ENCODE results near the gene APOLD1.
A peak's percentile ranks its signal among the peaks of the same experiment; 100 is the strongest.
"Not testable (repeated sequence)": the region's sequence is repeated elsewhere in the genome, so short reads cannot be mapped to it uniquely, and the experiment has no call there.

Gene APOLD1

GRCh38 chr12:12784911-12785814 lies at the start of gene APOLD1:
TSS of gene APOLD1 (plus strand) at chr12:12785659. CDS start at chr12:12785692, 33 bp downstream.
- DNase-seq (ENCODE audit: low read depth in 2 of 2): no peak

DNA sequence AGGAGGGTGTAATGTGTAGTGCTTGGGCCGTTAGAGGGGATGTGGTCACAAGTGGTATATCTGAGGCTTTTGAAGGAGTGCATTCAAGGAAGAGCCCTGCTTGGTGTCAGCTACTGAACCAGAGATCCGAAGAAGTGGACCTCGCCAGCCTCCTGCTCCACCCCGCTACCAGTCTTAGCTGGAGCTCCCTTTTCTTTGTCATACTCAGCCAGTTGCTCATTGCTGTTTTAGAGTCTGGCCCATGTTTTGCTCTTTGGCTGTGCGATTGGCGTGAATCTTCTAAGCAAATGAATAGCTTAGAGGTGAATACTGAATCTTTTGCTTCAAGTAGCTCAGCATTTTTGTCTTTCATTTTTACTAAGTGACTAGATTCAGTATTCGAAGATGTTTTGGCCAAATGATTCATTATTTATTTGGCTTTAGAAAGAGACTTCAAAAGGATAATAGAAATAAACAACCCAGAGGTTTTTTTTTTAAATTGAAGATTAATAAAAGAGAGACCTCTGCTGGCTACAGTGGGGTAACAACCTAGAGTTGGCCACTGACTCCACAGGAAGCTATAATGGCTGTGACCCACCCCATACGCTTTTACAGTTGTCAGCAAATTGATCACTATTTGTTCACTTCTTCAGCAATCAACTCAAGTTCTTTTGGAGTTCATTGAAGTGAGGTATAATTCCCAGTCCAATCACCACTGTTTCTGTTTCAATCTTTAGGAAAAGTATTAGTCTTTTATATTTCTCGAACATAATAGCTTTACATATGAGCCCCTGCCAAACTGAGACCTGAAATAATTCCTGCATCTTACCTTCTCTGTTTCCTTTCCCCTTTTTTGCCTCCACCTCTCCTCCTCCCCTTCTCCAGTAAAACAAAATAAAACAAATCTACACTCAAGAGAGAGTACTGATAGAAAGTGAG lies 48.4 kb upstream of the APOLD1 start:
- DNase-seq (ENCODE audit: low read depth in 2 of 2): peak in 1 of 2 donors; percentile 22

GRCh38 chr12:12738152-12738551 lies 47.3 kb upstream of the APOLD1 start:
- DNase-seq (ENCODE audit: low read depth in 2 of 2): not testable (repeated sequence)

GRCh38 chr12:12741660-12742059 lies 43.8 kb upstream of the APOLD1 start:
- no peak for DNase-seq (ENCODE audit: low read depth in 2 of 2)

DNA sequence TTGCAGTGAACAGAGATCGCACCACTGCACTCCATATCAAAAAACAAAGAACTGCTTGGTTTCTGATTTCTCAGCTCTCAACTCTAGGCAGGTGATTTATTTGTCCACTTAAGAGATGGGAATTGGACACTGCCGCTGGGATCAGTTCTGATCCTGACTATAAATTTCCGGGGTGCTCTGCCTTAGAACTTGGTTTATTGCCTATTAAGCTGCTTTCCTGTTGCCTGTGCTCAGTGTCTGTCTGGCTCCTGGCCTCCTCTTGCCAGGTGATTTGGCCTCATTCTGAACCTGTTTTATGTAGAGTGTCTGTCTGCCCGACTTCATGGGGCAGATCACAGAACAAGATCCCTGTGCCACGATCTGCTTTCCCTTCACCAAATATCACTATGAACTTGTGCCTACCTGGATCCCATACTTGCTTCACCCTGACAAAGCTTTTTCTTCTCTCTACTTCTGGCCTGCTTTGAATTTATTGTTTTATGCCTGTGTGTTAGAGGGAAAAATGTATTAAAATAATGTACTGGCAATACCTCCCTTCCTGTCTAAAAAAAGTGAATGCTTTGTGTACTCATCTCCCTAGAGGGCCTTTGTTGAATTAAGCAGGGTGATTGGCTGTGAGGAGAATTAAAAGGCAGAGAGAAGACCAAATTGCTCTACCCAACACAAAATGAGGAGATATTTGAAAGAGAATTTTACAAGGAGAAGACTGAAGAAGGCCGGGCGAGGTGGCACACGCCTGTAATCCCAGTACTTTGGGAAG lies 40.7 kb upstream of the APOLD1 start:
- DNase-seq (ENCODE audit: low read depth in 2 of 2): no peak

- no peak for DNase-seq (ENCODE audit: low read depth in 2 of 2)
These were observed 39.8 kb upstream of the APOLD1 start for GRCh38 chr12:12745576-12746211.

DNA sequence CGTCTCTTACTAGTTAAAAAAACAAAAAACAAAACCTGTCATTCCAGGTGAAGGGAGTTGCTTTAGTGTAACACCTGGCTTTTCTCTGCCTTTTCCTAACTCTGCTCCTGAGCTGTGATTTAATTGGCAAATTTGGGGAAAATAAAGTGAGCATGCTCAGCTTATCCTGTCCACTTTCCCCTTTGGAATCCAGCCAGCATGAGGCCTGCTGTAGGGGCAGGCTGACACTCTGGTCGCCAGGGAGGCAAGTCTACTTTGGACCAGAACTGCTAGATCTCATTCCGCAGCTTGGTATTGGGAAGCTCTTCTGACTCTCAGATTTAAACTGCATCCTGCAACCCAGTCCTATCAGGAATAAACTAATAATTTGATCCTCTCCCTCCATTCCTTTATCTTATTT lies 38.2 kb upstream of the APOLD1 start:
- DNase-seq (ENCODE audit: low read depth in 2 of 2): no peak

GRCh38 chr12:12748044-12748443 lies 37.4 kb upstream of the APOLD1 start:
- no peak for DNase-seq (ENCODE audit: low read depth in 2 of 2)

GRCh38 chr12:12749433-12749832 lies 36.0 kb upstream of the APOLD1 start:
- DNase-seq (ENCODE audit: low read depth in 2 of 2): no peak

DNA sequence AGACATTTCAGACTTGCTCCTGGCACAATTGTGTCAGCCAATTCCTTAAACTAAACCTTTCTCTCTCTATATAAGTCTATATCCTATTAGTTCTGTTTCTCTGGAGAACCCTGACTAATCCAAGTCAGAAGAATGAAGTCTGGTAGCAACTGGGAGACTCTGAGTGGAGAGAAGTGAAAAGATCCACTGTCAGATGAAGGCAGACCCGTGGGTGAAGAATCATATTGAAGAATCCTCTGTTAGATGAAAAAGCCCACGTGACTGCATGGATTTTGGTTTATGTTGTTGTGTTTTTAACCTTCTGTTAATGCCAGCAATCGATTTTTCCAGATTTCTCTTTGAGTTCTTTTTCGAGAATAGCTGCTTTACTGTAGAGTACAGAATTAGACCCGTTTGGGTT lies 29.5 kb upstream of the APOLD1 start:
- DNase-seq (ENCODE audit: low read depth in 2 of 2): no peak

GRCh38 chr12:12757121-12757520 lies 28.3 kb upstream of the APOLD1 start:
- DNase-seq (ENCODE audit: low read depth in 2 of 2): no peak

- DNase-seq (ENCODE audit: low read depth in 2 of 2): no peak
These were observed 26.1 kb upstream of the APOLD1 start for GRCh38 chr12:12759234-12759915.

DNA sequence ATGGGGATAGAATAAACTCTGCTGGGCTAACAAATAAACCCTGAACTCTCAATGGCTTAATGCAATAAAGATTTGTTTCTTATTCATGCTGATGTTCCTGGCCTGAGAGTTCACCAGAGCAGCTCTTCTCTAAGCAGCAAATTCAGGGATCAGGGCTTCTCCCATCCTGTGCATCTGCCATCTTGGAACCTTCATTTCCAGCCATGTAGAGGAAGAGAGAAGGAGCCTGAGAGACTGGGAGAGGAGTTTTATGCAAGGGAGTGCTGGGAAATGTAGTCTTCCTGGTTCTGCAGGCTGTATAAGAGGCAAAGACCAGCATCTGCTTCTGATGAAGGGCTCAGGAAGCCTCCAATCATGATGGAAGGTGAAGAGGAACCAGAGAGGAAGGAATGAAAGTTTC lies 20.6 kb upstream of the APOLD1 start:
- DNase-seq (ENCODE audit: low read depth in 2 of 2): no peak

DNA sequence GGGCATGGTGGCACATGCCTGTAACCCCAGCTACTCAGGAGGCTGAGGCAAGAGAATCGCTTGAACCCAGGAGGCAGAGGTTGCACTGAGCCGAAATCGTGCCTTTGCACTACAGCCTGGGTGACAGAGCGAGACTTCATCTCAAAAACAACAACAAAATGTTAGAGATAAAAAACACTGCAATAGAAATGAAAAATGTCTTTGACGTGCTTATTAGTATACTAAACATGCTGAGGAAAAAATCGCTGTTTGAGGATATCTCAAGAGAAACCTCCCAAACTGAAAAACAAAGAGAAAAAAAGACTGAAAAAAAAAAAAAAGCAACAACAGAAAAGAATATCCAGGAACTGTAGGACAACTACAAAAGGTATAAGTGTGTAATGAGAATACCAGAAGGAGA lies 15.2 kb upstream of the APOLD1 start:
- no peak for DNase-seq (ENCODE audit: low read depth in 2 of 2)

- no peak for DNase-seq (ENCODE audit: low read depth in 2 of 2)
These were observed 10.7 kb upstream of the APOLD1 start for GRCh38 chr12:12774791-12775190.

DNA sequence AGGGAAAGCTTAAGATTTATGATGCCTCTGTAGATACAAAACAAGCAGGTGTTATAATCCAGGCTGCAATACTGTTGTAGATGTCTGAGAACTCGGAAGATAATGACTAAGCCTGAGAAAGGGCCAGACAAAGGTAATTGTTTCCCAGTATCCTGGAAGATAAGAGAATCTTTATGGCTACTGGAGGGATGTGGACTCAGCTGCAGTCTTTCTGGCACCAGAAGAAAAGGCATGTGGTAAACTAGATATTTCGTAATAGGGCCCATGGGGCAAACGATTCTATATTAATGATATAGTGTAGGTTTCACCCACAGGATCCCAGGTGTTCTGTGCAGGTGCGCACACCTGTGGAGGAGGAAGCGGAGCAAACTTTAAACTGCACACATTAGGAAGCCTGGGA lies 9.2 kb upstream of the APOLD1 start:
- no peak for DNase-seq (ENCODE audit: low read depth in 2 of 2)

- no peak for DNase-seq (ENCODE audit: low read depth in 2 of 2)
These were observed 8.4 kb upstream of the APOLD1 start for GRCh38 chr12:12777092-12777491.

GRCh38 chr12:12779007-12779406 lies 6.5 kb upstream of the APOLD1 start:
- no peak for DNase-seq (ENCODE audit: low read depth in 2 of 2)

DNA sequence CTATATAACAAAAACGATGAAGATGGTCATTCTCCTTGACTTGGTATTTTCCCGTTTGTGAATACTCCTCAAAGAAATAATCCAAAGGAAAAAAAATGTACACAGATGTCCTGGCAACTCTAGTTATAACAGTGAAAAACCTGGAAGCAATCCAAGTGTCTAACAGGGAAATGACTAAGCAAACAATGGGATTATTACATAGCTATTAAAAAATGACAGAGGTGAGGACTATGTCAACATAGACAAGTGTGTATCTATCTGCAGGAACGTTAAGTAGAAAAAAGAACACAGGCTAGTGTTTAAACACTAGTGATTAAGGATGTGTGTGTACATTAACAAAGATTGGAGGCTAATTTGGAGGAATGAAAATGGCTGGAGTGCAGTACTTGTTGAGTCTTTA lies 5.9 kb upstream of the APOLD1 start:
- DNase-seq (ENCODE audit: low read depth in 2 of 2): no peak

- no peak for DNase-seq (ENCODE audit: low read depth in 2 of 2)
These were observed 1.3 kb upstream of the APOLD1 start for GRCh38 chr12:12784116-12784515.

DNA sequence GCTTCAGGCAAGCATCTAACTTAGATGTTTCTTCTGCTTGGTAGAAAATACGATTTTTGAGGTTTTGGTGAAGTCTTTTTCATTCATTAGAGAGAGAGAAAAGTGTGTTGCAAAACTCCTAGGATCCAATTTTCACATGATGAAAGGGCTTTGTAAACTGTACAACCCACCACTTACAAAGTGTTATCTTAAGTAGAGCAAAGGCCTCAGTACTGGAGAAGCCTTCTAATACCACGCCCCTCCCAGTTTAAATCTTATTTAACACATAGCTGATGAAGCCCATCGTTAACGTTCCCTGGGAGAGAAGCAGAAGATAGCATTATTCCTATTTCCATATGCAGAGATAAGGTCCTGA lies 869 bp downstream of the APOLD1 start:
- DNase-seq (ENCODE audit: low read depth in 2 of 2): no peak

All from stimulated activated CD4-positive, alpha-beta T cell treated with anti-CD3 and anti-CD28 coated beads, Interleukin-15, amount 100 ng/mL, for 48 hours (primary cell).